HepG2 (cell line): ENCODE results near the gene LIFR. TPM values are rescaled to one million over a fixed set of nuclear protein-coding genes. Genes with fewer than 3 reads are reported as not detected.

Experiments used
- CEBPG ChIP-seq: IDR thresholded peaks from 2 replicates; pipeline ENCODE4 v1.6.1; 2016
- GATAD1 ChIP-seq: IDR thresholded peaks from 2 replicates; pipeline ENCODE4 v1.6.1; 2016; ENCODE audit warnings: missing genetic modification reagents, missing compliant biosample characterization
- KLF16 ChIP-seq, 2 experiments: sonication (generic) in 1 of 2; formaldehyde crosslinking in 1 of 2; IDR thresholded peaks; 2 replicates each; pipeline versions ENCODE4 v1.6.1 to v1.8.0; 2016 to 2023; ENCODE audit warnings: missing genetic modification reagents in 2 of 2, missing compliant biosample characterization in 1 of 2
- MTA3 ChIP-seq: sonication (generic); formaldehyde crosslinking; IDR thresholded peaks from 2 replicates; pipeline ENCODE4 v1.4.0; 2020; ENCODE audit warnings: missing genetic modification reagents
- NR2F2 ChIP-seq: IDR thresholded peaks from 2 replicates; pipeline ENCODE4 v1.6.1; 2012; ENCODE audit warnings: low read depth, inconsistent platforms, borderline replicate concordance
- RCOR2 ChIP-seq: IDR thresholded peaks from 2 replicates; pipeline ENCODE4 v1.6.1; 2016; ENCODE audit warnings: missing biosample characterization, missing genetic modification reagents
- SOX5 ChIP-seq: IDR thresholded peaks from 2 replicates; pipeline ENCODE4 v1.6.1; 2016; ENCODE audit warnings: borderline replicate concordance
- ZNF335 ChIP-seq: sonication (generic); formaldehyde crosslinking; IDR thresholded peaks from 2 replicates; pipeline ENCODE4 v1.4.0; 2020; ENCODE audit warnings: missing genetic modification reagents
- ZNF446 ChIP-seq: sonication (generic); formaldehyde crosslinking; IDR thresholded peaks from 2 replicates; pipeline ENCODE4 v1.5.0; 2020; ENCODE audit warnings: mild to moderate bottlenecking, missing genetic modification reagents
- ZNF484 ChIP-seq: sonication (generic); formaldehyde crosslinking; IDR thresholded peaks from 2 replicates; pipeline ENCODE4 v1.5.1; 2020; ENCODE audit warnings: mild to moderate bottlenecking, low read depth, missing genetic modification reagents, borderline replicate concordance
- ZNF563 ChIP-seq: sonication (generic); formaldehyde crosslinking; IDR thresholded peaks from 2 replicates; pipeline ENCODE4 v1.8.0; 2022; ENCODE audit warnings: mild to moderate bottlenecking, moderate library complexity, missing genetic modification reagents
- ZNF644 ChIP-seq: IDR thresholded peaks from 2 replicates; pipeline ENCODE4 v1.6.1; 2016; ENCODE audit warnings: low read depth
- ZNF749 ChIP-seq: sonication (generic); formaldehyde crosslinking; IDR thresholded peaks from 2 replicates; pipeline ENCODE4 v1.8.0; 2022; ENCODE audit warnings: mild to moderate bottlenecking, missing genetic modification reagents, moderate library complexity, borderline replicate concordance
- ZNF780A ChIP-seq: sonication (generic); formaldehyde crosslinking; IDR thresholded peaks from 2 replicates; pipeline ENCODE4 v1.8.0; 2022; ENCODE audit warnings: mild to moderate bottlenecking, missing genetic modification reagents, moderate library complexity
- polyA plus RNA-seq, 8 experiments: library from polyadenylated mRNA; depleted of rRNA in 3 of 8; stranded (reverse) in 7 of 8; unstranded in 1 of 8; fragments of >200 nt; fragmentation: Illumina TruSeq in 4 of 8; extraction: Trizol in 4 of 8; gene quantifications; 2 replicates each; pipeline versions ENCODE4 v1.2.1 to v1.2.3, GENCODE V29; 2011 to 2016; ENCODE audit warnings: low read depth in 4 of 8, missing spikeins in 1 of 8, mixed read lengths in 1 of 8; ENCODE audit not compliant: insufficient read depth in 1 of 8
- total RNA-seq, 5 experiments: library from RNA; depleted of rRNA; stranded (reverse); fragments of >200 nt; fragmentation: Illumina TruSeq; extraction: Trizol; gene quantifications; 2 replicates each; pipeline ENCODE4 v1.2.3, GENCODE V29; 2016; ENCODE audit warnings: low read depth in 1 of 5
- TF ChIP-seq, protein P1 (sequence below): fragments of 450-650 bp; IDR thresholded peaks from 2 replicates; pipeline ENCODE4 v1.6.1; 2016
- TF ChIP-seq, protein P2 (sequence below): sonication (generic); formaldehyde crosslinking; IDR thresholded peaks from 2 replicates; pipeline ENCODE4 v1.5.0; 2020; ENCODE audit warnings: mild to moderate bottlenecking, missing genetic modification reagents, borderline replicate concordance
- TF ChIP-seq, protein P3 (sequence below): sonication (generic); formaldehyde crosslinking; IDR thresholded peaks from 2 replicates; pipeline ENCODE4 v1.4.0; 2020; ENCODE audit warnings: low read depth, mild to moderate bottlenecking, missing genetic modification reagents
- TF ChIP-seq, protein P4 (sequence below): sonication (generic); formaldehyde crosslinking; IDR thresholded peaks from 2 replicates; pipeline ENCODE4 v1.4.0; 2020; ENCODE audit warnings: missing genetic modification reagents
- TF ChIP-seq, protein P5 (sequence below): sonication (generic); formaldehyde crosslinking; IDR thresholded peaks from 2 replicates; pipeline ENCODE4 v1.5.1; 2020; ENCODE audit warnings: missing genetic modification reagents, mild to moderate bottlenecking, borderline replicate concordance
- TF ChIP-seq, protein P6 (sequence below): sonication (generic); formaldehyde crosslinking; IDR thresholded peaks from 2 replicates; pipeline ENCODE4 v1.9.0; 2022; ENCODE audit warnings: low read depth, missing genetic modification reagents

The LIFR gene
- total and polyA plus RNA-seq, 2 of the 13 experiments (the other 11 are each of a cell fraction or from before 2014, with no cell fraction given): 6.3 to 25.2 TPM

DNA sequence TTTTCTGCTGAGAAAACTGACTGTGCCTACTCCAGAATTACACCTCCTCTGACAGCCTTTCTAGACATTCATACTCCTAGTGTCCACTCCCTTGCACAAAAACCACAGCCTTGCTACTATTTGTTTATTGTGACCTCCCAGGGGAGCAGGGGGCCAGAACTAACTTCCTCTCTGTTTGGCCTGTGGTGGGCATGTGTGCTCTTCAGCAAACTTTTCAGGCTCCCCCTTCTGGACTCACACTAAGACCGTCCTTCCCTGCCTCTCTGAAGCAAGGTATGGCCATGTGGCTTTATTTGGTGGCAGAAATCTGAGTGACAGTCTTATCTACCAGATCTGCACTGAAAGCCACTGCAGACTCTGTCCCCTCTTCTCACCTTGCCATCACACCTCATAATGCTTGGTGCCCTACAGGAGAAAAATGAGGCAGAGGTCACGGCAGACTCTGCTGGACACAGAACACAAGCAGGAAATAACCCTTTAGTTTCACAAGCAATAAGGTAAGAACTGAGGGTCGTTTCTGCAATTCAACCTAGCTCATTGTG is 28.2 kb downstream of the LIFR start (continued):
- TF ChIP-seq, protein P1, sequence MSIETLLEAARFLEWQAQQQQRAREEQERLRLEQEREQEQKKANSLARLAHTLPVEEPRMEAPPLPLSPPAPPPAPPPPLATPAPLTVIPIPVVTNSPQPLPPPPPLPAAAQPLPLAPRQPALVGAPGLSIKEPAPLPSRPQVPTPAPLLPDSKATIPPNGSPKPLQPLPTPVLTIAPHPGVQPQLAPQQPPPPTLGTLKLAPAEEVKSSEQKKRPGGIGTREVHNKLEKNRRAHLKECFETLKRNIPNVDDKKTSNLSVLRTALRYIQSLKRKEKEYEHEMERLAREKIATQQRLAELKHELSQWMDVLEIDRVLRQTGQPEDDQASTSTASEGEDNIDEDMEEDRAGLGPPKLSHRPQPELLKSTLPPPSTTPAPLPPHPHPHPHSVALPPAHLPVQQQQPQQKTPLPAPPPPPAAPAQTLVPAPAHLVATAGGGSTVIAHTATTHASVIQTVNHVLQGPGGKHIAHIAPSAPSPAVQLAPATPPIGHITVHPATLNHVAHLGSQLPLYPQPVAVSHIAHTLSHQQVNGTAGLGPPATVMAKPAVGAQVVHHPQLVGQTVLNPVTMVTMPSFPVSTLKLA: peak; percentile 38; the same call in 1 of the 2 replicates
- no peak; the same call in 1 of the 2 replicates for TF ChIP-seq GATAD1
- no peak; a peak in 1 of 4 replicates for TF ChIP-seq KLF16 (CRISPR knock-in tag; IDR thresholded peaks at IDR 0.05)
- TF ChIP-seq ZNF335 (CRISPR knock-in tag): no peak
- TF ChIP-seq ZNF749 (CRISPR knock-in tag): no peak
- TF ChIP-seq ZNF780A (CRISPR knock-in tag): no peak
- TF ChIP-seq MTA3: no peak
- TF ChIP-seq NR2F2: peak; percentile 70; the same call in 1 of the 2 replicates
- no peak for TF ChIP-seq ZNF563 (CRISPR knock-in tag)
- TF ChIP-seq, protein P2, sequence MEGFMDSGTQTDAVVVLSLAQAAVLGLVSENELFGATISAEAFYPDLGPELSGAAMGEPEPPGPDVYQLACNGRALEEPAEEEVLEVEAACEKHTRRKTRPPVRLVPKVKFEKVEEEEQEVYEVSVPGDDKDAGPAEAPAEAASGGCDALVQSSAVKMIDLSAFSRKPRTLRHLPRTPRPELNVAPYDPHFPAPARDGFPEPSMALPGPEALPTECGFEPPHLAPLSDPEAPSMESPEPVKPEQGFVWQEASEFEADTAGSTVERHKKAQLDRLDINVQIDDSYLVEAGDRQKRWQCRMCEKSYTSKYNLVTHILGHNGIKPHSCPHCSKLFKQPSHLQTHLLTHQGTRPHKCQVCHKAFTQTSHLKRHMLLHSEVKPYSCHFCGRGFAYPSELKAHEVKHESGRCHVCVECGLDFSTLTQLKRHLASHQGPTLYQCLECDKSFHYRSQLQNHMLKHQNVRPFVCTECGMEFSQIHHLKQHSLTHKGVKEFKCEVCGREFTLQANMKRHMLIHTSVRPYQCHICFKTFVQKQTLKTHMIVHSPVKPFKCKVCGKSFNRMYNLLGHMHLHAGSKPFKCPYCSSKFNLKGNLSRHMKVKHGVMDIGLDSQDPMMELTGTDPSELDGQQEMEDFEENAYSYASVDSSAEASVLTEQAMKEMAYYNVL: peak; percentile 76; the same call in 1 of the 2 replicates
- TF ChIP-seq RCOR2 (CRISPR knock-in tag): no peak
- TF ChIP-seq, protein P3, sequence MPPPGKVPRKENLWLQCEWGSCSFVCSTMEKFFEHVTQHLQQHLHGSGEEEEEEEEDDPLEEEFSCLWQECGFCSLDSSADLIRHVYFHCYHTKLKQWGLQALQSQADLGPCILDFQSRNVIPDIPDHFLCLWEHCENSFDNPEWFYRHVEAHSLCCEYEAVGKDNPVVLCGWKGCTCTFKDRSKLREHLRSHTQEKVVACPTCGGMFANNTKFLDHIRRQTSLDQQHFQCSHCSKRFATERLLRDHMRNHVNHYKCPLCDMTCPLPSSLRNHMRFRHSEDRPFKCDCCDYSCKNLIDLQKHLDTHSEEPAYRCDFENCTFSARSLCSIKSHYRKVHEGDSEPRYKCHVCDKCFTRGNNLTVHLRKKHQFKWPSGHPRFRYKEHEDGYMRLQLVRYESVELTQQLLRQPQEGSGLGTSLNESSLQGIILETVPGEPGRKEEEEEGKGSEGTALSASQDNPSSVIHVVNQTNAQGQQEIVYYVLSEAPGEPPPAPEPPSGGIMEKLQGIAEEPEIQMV (CRISPR knock-in tag): 0 out of 2 replicates have a peak, but pooled peaks have one; percentile 39
- peak; percentile 23; the same call in 1 of the 2 replicates for TF ChIP-seq CEBPG (CRISPR knock-in tag)
- TF ChIP-seq, protein P4, sequence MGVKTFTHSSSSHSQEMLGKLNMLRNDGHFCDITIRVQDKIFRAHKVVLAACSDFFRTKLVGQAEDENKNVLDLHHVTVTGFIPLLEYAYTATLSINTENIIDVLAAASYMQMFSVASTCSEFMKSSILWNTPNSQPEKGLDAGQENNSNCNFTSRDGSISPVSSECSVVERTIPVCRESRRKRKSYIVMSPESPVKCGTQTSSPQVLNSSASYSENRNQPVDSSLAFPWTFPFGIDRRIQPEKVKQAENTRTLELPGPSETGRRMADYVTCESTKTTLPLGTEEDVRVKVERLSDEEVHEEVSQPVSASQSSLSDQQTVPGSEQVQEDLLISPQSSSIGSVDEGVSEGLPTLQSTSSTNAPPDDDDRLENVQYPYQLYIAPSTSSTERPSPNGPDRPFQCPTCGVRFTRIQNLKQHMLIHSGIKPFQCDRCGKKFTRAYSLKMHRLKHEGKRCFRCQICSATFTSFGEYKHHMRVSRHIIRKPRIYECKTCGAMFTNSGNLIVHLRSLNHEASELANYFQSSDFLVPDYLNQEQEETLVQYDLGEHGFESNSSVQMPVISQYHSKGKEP (CRISPR knock-in tag): no peak
- TF ChIP-seq, protein P5, sequence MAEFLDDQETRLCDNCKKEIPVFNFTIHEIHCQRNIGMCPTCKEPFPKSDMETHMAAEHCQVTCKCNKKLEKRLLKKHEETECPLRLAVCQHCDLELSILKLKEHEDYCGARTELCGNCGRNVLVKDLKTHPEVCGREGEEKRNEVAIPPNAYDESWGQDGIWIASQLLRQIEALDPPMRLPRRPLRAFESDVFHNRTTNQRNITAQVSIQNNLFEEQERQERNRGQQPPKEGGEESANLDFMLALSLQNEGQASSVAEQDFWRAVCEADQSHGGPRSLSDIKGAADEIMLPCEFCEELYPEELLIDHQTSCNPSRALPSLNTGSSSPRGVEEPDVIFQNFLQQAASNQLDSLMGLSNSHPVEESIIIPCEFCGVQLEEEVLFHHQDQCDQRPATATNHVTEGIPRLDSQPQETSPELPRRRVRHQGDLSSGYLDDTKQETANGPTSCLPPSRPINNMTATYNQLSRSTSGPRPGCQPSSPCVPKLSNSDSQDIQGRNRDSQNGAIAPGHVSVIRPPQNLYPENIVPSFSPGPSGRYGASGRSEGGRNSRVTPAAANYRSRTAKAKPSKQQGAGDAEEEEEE: no peak
- 0 out of 2 replicates have a peak, but pooled peaks have one; percentile 11 for TF ChIP-seq ZNF644 (CRISPR knock-in tag)
- peak; percentile 43; the same call in 1 of the 2 replicates for TF ChIP-seq SOX5 (CRISPR knock-in tag)
- TF ChIP-seq ZNF484 (CRISPR knock-in tag): no peak
- TF ChIP-seq, protein P6, sequence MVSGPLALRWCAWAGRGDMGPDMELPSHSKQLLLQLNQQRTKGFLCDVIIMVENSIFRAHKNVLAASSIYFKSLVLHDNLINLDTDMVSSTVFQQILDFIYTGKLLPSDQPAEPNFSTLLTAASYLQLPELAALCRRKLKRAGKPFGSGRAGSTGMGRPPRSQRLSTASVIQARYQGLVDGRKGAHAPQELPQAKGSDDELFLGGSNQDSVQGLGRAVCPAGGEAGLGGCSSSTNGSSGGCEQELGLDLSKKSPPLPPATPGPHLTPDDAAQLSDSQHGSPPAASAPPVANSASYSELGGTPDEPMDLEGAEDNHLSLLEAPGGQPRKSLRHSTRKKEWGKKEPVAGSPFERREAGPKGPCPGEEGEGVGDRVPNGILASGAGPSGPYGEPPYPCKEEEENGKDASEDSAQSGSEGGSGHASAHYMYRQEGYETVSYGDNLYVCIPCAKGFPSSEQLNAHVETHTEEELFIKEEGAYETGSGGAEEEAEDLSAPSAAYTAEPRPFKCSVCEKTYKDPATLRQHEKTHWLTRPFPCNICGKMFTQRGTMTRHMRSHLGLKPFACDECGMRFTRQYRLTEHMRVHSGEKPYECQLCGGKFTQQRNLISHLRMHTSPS (CRISPR knock-in tag): peak; percentile 56; the same call in 1 of the 2 replicates
- no peak for TF ChIP-seq ZNF446 (CRISPR knock-in tag)
